Endodermal cell (in vitro differentiated cells): ENCODE measurements around the gene TMOD1. TPM values are rescaled to one million over a fixed set of nuclear protein-coding genes. Genes with fewer than 3 reads are reported as not detected.

Source experiments
- DNase-seq: peaks from one replicate; pipeline ENCODE4 v3.0.0-alpha.2; 2017
- H3K27ac ChIP-seq: 2 replicates; pipeline ENCODE4 v1.5.1; 2013; ENCODE audit warnings: mild to moderate bottlenecking, low read depth, low read length, moderate library complexity
- H3K27me3 ChIP-seq: 2 replicates; pipeline ENCODE4 v1.6.1; 2013; ENCODE audit warnings: mild to moderate bottlenecking, low read length, moderate library complexity; ENCODE audit not compliant: insufficient read depth, control insufficient read depth, poor library complexity, severe bottlenecking
- H3K36me3 ChIP-seq: 2 replicates; pipeline ENCODE4 v1.7.0; 2013; ENCODE audit warnings: mild to moderate bottlenecking, low read length, moderate library complexity; ENCODE audit not compliant: control insufficient read depth, insufficient read depth
- H3K4me1 ChIP-seq: one replicate; pipeline ENCODE4 v1.7.0; 2013; ENCODE audit warnings: low read length; ENCODE audit not compliant: control insufficient read depth, insufficient read depth
- H3K4me3 ChIP-seq: 2 replicates; pipeline ENCODE4 v1.5.1; 2013; ENCODE audit warnings: mild to moderate bottlenecking, low read length, moderate library complexity
- H3K9ac ChIP-seq: 2 replicates; pipeline ENCODE4 v1.6.1; 2013; ENCODE audit warnings: mild to moderate bottlenecking, low read length, moderate library complexity; ENCODE audit not compliant: poor library complexity, severe bottlenecking; ENCODE audit errors: extremely low read depth
- H3K9me3 ChIP-seq: 2 replicates; pipeline ENCODE4 v1.6.1; 2013; ENCODE audit warnings: mild to moderate bottlenecking, low read length, moderate library complexity; ENCODE audit not compliant: control insufficient read depth
- H3K27ac Mint-ChIP-seq: 2 replicates; pipeline ENCODE4 v1.8.0; 2020; ENCODE audit warnings: mixed read lengths
- H3K27me3 Mint-ChIP-seq: 2 replicates; pipeline ENCODE4 v1.8.0; 2021; ENCODE audit warnings: mild to moderate bottlenecking, mixed read lengths; ENCODE audit not compliant: insufficient read depth
- H3K36me3 Mint-ChIP-seq: 2 replicates; pipeline ENCODE4 v1.8.0; 2020; ENCODE audit warnings: low read depth, mixed read lengths
- H3K4me1 Mint-ChIP-seq: 2 replicates; pipeline ENCODE4 v1.8.0; 2020; ENCODE audit warnings: mixed read lengths
- H3K4me3 Mint-ChIP-seq: 2 replicates; pipeline ENCODE4 v1.8.0; 2020; ENCODE audit warnings: mild to moderate bottlenecking, moderate library complexity, mixed read lengths
- H3K9me3 Mint-ChIP-seq: 2 replicates; pipeline ENCODE4 v1.8.0; 2020; ENCODE audit warnings: mild to moderate bottlenecking, mixed read lengths
- WGBS, 2 experiments: methylation state at CpG; one replicate each; pipeline versions ENCODE4 v1.1.5 to v1.1.7; 2013; ENCODE audit warnings: missing lambda C conversion rate in 2 of 2, mixed read lengths in 1 of 2; ENCODE audit not compliant: insufficient coverage in 1 of 2, insufficient read length in 1 of 2; 5-methylcytosine and 5-hydroxymethylcytosine counted together
- total RNA-seq, 2 donors: library from RNA; stranded (reverse); fragmentation: NEBNext Ultra II Directional in 1 of 2; extraction: Animal tissue kit (Norgen Biotek cat#: 25700) in 1 of 2; gene quantifications; 2 replicates in 1 of 2; 3 replicates in 1 of 2; pipeline ENCODE4 v1.2.1, GENCODE V29; 2021
- TF ChIP-seq, protein P1 (sequence below): fragments of 200-600 bp; sonication (generic); conservative IDR thresholded peaks from 2 replicates; pipeline ENCODE4 v1.5.0; 2021; ENCODE audit warnings: antibody characterized with exemption, mild to moderate bottlenecking

TMOD1 gene
- total RNA-seq, 2 donors from 2014 or later = 3.6 to 7.1 TPM

DNA sequence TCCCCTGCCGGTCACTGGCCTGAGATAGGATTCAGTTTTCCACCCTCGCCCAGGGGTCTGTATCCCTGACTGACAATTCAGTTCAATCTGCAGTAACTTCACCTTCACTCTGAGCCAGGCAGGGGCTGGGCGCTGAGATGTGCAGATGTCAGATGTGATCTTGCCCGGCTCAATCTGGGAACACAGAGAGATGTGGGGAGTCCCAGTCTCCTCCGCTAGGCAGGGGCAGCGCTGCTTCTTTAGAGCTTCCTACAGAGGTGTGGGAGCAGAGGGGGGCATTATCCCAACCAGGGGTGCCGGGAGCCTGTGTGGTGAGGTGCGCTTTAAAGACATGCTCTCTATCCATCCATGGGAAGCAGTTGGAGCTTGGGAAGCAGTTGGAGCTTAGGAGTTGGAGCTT, 14.6 kb downstream of the TMOD1 start:
- Mint-ChIP-seq H3K36me3 (peaks cover 5% of the 10 kb centered on the region), H3K4me3 (no peak overlapping the region), H3K4me1 (peaks cover 3% of the 10 kb centered on the region), H3K9me3 (no peaks in the 10 kb centered on the region), H3K27me3 (peaks cover 7% of the 10 kb centered on the region), H3K27ac (no peak overlapping the region)
- H3K9me3 ChIP-seq = no peaks in the 10 kb centered on the region
- 90 to 94% methylated on average over 5 to 8 of the region's 8 CpGs for WGBS, 2 experiments
- no peaks in the 10 kb centered on the region for H3K27me3 ChIP-seq
- no peak overlapping the region for H3K4me3 ChIP-seq
- no peak overlapping the region for H3K9ac ChIP-seq
- no peak for DNase-seq
- H3K36me3 ChIP-seq = no peaks in the 10 kb centered on the region
- no peak overlapping the region for H3K27ac ChIP-seq
- H3K4me1 ChIP-seq = no peaks in the 10 kb centered on the region
- TF ChIP-seq, protein P1, sequence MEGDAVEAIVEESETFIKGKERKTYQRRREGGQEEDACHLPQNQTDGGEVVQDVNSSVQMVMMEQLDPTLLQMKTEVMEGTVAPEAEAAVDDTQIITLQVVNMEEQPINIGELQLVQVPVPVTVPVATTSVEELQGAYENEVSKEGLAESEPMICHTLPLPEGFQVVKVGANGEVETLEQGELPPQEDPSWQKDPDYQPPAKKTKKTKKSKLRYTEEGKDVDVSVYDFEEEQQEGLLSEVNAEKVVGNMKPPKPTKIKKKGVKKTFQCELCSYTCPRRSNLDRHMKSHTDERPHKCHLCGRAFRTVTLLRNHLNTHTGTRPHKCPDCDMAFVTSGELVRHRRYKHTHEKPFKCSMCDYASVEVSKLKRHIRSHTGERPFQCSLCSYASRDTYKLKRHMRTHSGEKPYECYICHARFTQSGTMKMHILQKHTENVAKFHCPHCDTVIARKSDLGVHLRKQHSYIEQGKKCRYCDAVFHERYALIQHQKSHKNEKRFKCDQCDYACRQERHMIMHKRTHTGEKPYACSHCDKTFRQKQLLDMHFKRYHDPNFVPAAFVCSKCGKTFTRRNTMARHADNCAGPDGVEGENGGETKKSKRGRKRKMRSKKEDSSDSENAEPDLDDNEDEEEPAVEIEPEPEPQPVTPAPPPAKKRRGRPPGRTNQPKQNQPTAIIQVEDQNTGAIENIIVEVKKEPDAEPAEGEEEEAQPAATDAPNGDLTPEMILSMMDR = no peak

DNA sequence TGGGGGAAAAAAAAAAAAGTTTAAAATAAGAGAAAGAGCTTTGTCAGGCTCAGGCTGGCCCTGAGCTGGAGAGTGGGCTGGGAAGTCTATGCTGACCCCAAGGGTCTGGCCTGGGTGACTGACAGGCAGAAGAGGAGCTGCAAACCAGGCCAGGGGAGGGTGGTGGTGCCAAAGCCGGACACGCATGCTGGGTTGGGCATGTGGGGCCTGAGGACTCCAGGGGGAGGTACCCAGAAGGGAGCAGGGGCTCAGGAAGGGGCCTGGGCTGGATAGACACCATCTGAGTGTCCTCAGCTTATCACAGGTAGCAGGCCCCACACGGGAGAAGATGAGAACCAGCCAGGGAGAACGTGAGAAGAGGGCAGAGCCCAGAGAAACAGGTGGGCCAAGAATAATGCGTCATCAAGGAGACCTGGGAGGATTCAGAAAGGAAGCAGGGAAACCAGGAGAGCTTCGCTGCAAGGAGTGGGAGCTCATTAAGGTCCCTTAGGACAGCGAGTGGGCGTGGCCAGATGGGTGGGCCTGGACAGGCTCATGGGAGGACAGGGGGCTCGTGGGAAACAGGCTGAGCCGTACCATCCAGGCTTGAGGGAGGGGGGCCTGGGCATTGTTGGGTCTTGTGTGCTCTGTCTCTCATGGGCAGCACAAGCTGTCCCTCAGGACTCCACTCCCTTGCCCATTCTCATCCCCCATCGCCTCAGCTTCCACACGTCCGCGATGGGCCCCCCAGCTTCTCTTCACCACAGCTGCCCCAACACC, 16.0 kb downstream of the TMOD1 start:
- DNase-seq = no peak
- Mint-ChIP-seq H3K36me3 (no peaks in the 10 kb centered on the region), H3K27me3 (peaks cover 7% of the 10 kb centered on the region), H3K27ac (no peak overlapping the region), H3K4me1 (peaks cover 3% of the 10 kb centered on the region), H3K9me3 (no peaks in the 10 kb centered on the region), H3K4me3 (no peak overlapping the region)
- no peaks in the 10 kb centered on the region for H3K27me3 ChIP-seq
- H3K4me1 ChIP-seq = no peaks in the 10 kb centered on the region
- H3K9me3 ChIP-seq = no peaks in the 10 kb centered on the region
- H3K9ac ChIP-seq = no peak overlapping the region
- TF ChIP-seq, protein P1 = no peak
- H3K4me3 ChIP-seq = no peak overlapping the region
- no peak overlapping the region for H3K27ac ChIP-seq
- WGBS, 2 experiments = 94 to 97% methylated on average over 4 to 14 of the region's 14 CpGs
- no peaks in the 10 kb centered on the region for H3K36me3 ChIP-seq

DNA sequence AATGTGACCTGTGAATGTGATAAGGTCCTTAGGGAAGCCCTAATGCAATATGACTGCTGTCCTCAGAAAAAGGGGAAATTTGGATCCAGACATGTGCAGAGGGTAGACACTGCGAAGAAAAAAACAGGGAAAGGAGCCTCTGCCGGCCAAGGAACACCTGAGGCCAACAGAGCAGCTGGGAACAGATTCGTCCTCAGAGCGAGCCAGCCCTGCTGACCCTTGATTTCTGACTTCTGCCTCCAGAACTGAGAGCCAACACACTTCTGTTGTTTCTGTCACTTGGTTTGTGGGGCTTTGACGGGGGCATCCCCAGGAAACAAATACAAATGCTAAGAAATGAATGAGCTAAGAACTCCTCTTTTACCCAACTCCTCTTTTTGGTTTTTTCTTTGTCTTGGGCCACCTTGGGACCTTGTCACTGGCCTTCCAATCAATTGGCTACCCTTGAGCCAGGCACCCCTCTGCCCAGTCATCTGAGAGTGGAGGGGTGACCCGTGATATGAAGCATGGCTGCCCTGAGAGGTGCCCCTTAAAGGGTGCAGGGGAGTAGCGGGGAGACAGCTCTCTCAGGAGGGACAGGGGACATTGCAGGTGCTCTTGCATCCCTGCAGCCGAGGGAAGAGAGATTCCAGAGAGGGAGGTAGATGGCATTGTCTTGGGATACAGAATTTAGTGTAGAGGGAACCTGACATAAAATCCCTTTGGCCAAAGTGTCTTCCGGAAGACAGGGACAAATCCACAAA, 16.9 kb downstream of the TMOD1 start:
- TF ChIP-seq, protein P1 = no peak
- Histone ChIP-seq H3K9me3 (no peaks in the 10 kb centered on the region), H3K4me3 (no peak overlapping the region), H3K36me3 (no peaks in the 10 kb centered on the region), H3K9ac (no peak overlapping the region), H3K27me3 (no peaks in the 10 kb centered on the region), H3K4me1 (no peaks in the 10 kb centered on the region), H3K27ac (no peak overlapping the region)
- Mint-ChIP-seq H3K36me3 (no peaks in the 10 kb centered on the region), H3K27ac (no peak overlapping the region), H3K9me3 (no peaks in the 10 kb centered on the region), H3K4me3 (no peak overlapping the region), H3K4me1 (peaks cover 3% of the 10 kb centered on the region), H3K27me3 (peaks cover 7% of the 10 kb centered on the region)
- WGBS, 2 experiments = 89 to 93% methylated on average over 7 to 9 of the region's 9 CpGs
- DNase-seq = no peak
